Retinal pigment epithelial cell (primary cell): ENCODE results near the gene AVEN.

Experiments used
- DNase-seq: peaks from one replicate; pipeline ENCODE4 v3.0.0-alpha.2; 2010; ENCODE audit warnings: low read depth
- H3K4me3 ChIP-seq: 2 replicates; pipeline ENCODE4 v1.5.1; 2011; ENCODE audit warnings: mild to moderate bottlenecking, low read length, control low read depth, moderate library complexity
- TF ChIP-seq, protein P1 (sequence below): conservative IDR thresholded peaks from 2 replicates; pipeline ENCODE4 v1.5.1; 2011; ENCODE audit warnings: low read depth, low read length, control low read depth, inconsistent platforms

AVEN gene

DNA sequence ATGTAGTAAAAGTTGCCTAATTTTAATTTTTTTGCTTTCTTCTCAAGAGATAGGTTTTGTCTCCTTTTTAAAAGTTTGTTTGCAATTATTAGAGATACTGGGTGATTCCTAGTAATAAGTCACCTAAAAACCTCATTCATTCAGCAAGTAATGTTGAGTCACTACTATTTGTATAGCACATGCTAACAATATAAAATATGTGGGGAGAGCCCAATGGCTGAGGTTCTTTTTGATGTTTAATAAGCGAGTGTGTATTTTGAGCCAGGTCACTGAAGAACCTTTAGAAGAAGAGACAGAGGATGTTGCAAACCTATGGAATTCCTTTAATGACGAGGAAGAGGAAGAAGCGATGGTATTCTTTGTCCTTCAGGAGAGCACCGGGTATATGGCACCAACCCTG lies 194.4 kb downstream of the AVEN start:
- TF ChIP-seq, protein P1, sequence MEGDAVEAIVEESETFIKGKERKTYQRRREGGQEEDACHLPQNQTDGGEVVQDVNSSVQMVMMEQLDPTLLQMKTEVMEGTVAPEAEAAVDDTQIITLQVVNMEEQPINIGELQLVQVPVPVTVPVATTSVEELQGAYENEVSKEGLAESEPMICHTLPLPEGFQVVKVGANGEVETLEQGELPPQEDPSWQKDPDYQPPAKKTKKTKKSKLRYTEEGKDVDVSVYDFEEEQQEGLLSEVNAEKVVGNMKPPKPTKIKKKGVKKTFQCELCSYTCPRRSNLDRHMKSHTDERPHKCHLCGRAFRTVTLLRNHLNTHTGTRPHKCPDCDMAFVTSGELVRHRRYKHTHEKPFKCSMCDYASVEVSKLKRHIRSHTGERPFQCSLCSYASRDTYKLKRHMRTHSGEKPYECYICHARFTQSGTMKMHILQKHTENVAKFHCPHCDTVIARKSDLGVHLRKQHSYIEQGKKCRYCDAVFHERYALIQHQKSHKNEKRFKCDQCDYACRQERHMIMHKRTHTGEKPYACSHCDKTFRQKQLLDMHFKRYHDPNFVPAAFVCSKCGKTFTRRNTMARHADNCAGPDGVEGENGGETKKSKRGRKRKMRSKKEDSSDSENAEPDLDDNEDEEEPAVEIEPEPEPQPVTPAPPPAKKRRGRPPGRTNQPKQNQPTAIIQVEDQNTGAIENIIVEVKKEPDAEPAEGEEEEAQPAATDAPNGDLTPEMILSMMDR = no peak
- DNase-seq = no peak
- H3K4me3 ChIP-seq = no peak overlapping the region

DNA sequence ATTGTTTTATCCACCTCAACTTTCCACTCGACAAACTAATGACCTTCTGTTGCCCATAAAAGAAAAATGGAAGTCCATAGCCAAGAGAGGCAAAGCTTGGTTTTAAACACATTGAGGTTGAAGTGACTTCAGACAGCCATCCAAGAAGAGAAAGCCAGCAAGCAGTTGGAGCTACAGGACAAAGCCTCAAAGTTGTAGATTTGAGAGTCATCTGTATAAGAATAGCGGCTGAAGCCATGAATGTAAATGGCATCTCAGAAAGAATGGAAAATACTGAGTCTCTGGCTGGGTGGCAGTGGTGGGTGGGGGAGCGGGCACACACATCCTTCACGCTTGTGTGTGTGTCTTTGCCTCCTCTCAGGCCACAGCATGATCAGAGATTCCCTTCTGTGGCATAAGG lies 194.8 kb downstream of the AVEN start:
- TF ChIP-seq, protein P1 = no peak
- DNase-seq = no peak
- H3K4me3 ChIP-seq = no peak overlapping the region

DNA sequence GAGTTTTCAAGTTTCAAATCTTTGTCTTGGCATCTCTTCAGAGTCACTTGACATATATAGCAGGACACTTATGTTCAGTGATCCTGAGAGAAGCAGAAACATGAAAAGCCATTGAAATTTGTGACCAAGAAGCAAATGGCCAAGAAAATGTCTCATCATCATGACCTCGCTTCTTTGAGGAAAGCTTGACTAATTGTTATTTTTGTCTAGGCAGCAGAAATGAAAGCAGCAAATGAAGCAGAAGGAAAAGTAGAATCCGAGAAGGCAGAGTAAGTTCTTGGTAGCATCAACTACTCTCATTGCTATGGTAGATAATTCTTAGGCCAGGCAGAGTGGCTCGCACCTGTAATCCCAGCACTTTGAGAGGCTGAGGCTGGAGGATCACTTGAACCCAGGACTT lies 198.4 kb downstream of the AVEN start:
- TF ChIP-seq, protein P1 = no peak
- no peak overlapping the region for H3K4me3 ChIP-seq
- no peak for DNase-seq

DNA sequence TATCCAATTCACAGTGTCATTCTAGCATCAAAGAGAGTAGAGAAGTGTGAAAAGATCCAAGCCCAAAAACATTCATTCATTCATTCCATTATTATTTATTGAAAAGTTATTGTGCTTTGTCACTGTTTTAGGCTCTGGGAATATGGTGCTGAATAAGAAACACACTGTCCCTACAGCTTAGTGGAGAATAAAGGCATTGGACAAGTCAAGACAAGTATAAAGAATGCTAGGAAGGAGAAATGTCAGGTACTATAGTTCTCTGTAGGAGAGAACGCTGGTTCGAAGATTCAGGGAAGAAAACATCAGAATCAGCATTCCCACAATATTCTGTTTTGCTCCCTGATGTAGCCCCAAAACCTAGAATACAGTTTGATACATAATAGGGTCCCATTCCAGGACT lies 199.5 kb downstream of the AVEN start:
- no peak overlapping the region for H3K4me3 ChIP-seq
- no peak for DNase-seq
- TF ChIP-seq, protein P1 = no peak

DNA sequence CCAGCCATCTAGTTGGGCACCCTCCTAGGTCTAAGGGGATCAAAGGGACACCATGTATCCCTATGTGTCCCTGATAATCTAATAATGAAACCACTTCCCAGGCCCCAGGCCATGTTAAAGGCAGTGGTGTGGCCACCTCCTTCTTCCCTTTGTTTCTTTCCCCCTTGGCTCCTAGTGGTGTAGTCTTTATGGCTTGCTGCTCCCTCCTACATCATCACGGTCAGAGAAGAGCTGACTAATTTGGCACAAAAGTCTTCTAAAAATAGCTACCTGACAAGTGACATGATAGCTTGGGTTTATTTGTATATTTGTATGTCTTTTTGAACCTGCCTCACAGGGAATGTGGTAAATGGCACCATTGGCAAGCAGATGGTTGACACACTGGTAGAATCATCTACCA lies 201.7 kb downstream of the AVEN start:
- H3K4me3 ChIP-seq = no peak overlapping the region
- DNase-seq = no peak
- TF ChIP-seq, protein P1 = no peak

DNA sequence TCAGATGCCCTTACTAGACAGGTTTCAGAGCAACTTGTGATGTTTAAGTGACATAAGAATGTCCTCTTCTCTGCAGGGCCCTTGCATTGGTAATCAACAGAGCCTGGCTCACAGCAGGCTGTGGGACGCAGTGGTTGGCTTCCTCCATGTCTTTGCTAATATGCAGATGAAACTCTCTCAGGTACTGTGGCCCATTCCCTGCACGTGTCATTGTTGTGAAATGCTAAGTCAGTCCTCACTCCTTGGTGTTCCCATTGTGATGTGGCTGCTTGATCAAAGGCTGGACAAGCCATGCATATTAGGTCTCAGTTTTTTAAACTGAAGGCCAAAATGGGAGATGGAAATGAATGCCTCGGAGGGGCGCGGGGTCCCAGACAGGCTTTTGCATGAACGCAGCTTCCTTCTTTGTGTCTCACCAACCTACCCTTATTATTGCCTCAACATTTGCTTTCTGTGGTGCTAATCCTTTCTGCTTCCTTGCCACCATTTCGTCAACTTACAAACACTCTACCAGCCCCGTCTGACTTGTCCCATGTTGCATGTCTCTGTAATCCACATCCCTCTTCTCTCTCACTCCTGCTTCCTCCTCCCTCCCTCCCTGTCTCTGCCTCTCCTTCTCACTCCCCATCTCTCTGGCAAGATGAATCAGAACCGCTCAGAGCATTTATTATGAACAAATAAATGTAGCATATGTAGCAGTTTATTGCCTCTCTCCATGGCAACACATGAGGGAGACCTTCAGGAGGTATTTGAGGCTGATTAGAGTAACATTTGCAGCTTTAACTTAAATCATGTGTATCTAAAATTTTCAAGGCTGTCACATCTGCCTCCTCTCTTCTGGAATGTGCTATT lies 203.9 kb downstream of the AVEN start:
- DNase-seq = no peak
- no peak overlapping the region for H3K4me3 ChIP-seq
- TF ChIP-seq, protein P1 = no peak

DNA sequence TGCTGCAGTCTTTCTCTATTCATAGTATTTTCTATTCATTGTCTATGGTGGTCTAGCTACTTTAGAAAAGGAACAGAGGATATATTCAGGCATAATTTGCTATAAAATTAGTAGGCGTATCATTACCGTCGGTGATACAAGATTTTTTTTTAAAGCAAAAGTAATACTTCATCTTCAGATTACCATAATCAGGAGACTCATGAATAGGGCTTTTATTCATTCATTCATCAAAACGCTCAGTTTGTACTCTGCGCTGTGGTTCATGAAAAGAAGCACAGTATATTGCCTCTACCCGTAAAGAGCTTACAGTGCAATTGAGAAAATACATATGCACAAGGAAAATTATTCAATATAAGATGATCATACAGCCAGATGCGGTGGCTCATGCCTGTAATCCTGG lies 207.4 kb downstream of the AVEN start:
- no peak overlapping the region for H3K4me3 ChIP-seq
- DNase-seq = no peak
- TF ChIP-seq, protein P1 = no peak
